Measurements from ENCODE around the gene EXOC7. TPM values are rescaled to one million over a fixed set of nuclear protein-coding genes. Genes with fewer than 3 reads are reported as not detected.

EXOC7 gene
- polyA plus RNA-seq, 1 donor (not counting 4 experiments of a cell fraction or from before 2014, with no cell fraction given) = 60.6 TPM

DNA sequence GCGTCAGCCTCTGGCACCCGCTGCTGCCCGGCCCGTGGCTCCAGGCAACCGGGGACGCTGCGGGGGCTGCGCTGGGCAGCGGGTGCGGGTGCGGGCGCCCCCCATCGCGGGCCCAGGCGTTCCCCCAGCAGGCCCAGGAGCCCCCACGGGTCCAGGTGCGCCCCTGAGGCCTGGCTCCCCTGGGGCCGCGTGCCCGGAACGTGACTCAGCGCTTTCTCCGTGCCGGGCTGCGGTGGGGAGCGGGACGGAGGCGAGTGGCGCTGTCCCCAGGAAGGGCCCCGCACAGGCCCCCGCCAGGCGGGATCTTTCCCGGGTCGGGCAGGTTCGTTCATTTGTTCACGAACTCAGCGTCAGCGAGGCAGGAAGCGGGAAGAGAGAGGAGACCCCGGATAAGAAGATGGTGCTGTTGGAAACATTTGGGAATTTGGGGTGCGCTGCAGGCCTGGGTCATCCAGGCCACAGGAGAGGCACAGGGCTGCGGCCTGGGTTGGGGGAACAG, 18.4 kb upstream of the EXOC7 start:
- Histone ChIP-seq H3K4me3 (ENCODE audit: control insufficient read depth in 2 of 3, extremely low read depth in 1 of 3, insufficient read depth in 2 of 3, low read depth in 1 of 3, low read length in 3 of 3) (peak overlapping the region in 1 of 3 experiments; percentile 40), H3K27me3 (ENCODE audit: control insufficient read depth, extremely low read depth, insufficient read depth, low read length) (peaks cover 5% of the 10 kb centered on the region), H3K9ac (ENCODE audit: control insufficient read depth, extremely low read depth, insufficient read depth, low read length) (peak overlapping the region; percentile 58), H3K79me2 (ENCODE audit: control insufficient read depth, insufficient read depth, low read length) (no peaks in the 10 kb centered on the region), H3K9me1 (ENCODE audit: control insufficient read depth, extremely low read depth, insufficient read depth, low read length) (no peaks in the 10 kb centered on the region), H3K4me1 (ENCODE audit: control insufficient read depth, extremely low read depth, insufficient read depth, low read length) (peaks cover 3% of the 10 kb centered on the region), H3K27ac (ENCODE audit: control insufficient read depth, insufficient read depth, low read length) (no peak overlapping the region), H2AFZ (ENCODE audit: control insufficient read depth, low read length) (peak overlapping the region; percentile 22), H4K20me1 (ENCODE audit: control insufficient read depth, extremely low read depth, insufficient read depth, low read length) (no peaks in the 10 kb centered on the region), H3K36me3 (ENCODE audit: control insufficient read depth in 2 of 2, extremely low read depth in 1 of 2, insufficient read depth in 2 of 2, low read length in 2 of 2) (no peaks in the 10 kb centered on the region), H3K9me3 (ENCODE audit: control insufficient read depth, low read depth, low read length) (no peaks in the 10 kb centered on the region), H3K4me2 (ENCODE audit: control insufficient read depth, extremely low read depth, insufficient read depth, low read depth, low read length) (peak overlapping the region; percentile 41)
- FAIRE-seq (no peak), DNase-seq (ENCODE audit: low read depth, low spot score) (no peak)
- dilution Hi-C loops (cut with MboI; ENCODE audit: extremely low pct_ligation_motif_present, low sequenced_read_pairs) = no loop called here
- TF ChIP-seq, protein P1, sequence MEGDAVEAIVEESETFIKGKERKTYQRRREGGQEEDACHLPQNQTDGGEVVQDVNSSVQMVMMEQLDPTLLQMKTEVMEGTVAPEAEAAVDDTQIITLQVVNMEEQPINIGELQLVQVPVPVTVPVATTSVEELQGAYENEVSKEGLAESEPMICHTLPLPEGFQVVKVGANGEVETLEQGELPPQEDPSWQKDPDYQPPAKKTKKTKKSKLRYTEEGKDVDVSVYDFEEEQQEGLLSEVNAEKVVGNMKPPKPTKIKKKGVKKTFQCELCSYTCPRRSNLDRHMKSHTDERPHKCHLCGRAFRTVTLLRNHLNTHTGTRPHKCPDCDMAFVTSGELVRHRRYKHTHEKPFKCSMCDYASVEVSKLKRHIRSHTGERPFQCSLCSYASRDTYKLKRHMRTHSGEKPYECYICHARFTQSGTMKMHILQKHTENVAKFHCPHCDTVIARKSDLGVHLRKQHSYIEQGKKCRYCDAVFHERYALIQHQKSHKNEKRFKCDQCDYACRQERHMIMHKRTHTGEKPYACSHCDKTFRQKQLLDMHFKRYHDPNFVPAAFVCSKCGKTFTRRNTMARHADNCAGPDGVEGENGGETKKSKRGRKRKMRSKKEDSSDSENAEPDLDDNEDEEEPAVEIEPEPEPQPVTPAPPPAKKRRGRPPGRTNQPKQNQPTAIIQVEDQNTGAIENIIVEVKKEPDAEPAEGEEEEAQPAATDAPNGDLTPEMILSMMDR (optimal IDR thresholded peaks at IDR 0.05 in 1 of 3, IDR thresholded peaks at IDR 0.05 in 1 of 3, conservative IDR thresholded peaks at IDR 0.05 in 1 of 3; ENCODE audit: extremely low read depth in 1 of 3, insufficient read depth in 2 of 3, low read length in 3 of 3) = no peak
- TF ChIP-seq EZH2 (IDR thresholded peaks at IDR 0.05; ENCODE audit: low read length) = no peak

DNA sequence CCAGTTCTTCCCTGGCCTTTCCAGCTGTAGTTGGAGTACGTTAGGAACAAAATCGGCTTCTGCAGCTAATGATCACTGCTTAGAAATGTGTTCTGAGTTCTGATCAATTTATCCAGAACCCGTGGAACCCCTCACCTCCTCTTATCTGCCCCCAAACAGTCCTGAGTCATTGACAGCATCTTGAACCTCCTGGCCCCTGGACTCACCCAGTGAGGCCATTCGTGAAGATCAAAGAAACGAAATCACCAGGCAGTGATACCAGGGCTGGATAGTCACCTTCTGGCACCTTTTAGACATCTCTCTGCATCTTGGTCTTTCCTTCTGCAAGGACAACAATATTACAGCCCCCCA, 17.0 kb upstream of the EXOC7 start:
- no peak overlapping the region for H3K9ac ChIP-seq (ENCODE audit: control insufficient read depth, extremely low read depth, insufficient read depth, low read length)
- peaks cover 5% of the 10 kb centered on the region for H3K27me3 ChIP-seq (ENCODE audit: control insufficient read depth, extremely low read depth, insufficient read depth, low read length)
- H3K79me2 ChIP-seq (ENCODE audit: control insufficient read depth, insufficient read depth, low read length) = no peaks in the 10 kb centered on the region
- H3K9me3 ChIP-seq (ENCODE audit: control insufficient read depth, low read depth, low read length) = no peaks in the 10 kb centered on the region
- DNase-seq (ENCODE audit: low read depth, low spot score) (no peak), FAIRE-seq (no peak)
- no peak overlapping the region for H3K27ac ChIP-seq (ENCODE audit: control insufficient read depth, insufficient read depth, low read length)
- no peak overlapping the region for H3K4me2 ChIP-seq (ENCODE audit: control insufficient read depth, extremely low read depth, insufficient read depth, low read depth, low read length)
- H3K9me1 ChIP-seq (ENCODE audit: control insufficient read depth, extremely low read depth, insufficient read depth, low read length) = no peaks in the 10 kb centered on the region
- TF ChIP-seq EZH2 (IDR thresholded peaks at IDR 0.05; ENCODE audit: low read length) = no peak
- TF ChIP-seq, protein P1 (optimal IDR thresholded peaks at IDR 0.05 in 1 of 3, IDR thresholded peaks at IDR 0.05 in 1 of 3, conservative IDR thresholded peaks at IDR 0.05 in 1 of 3; ENCODE audit: extremely low read depth in 1 of 3, insufficient read depth in 2 of 3, low read length in 3 of 3) = no peak
- dilution Hi-C loops (cut with MboI; ENCODE audit: extremely low pct_ligation_motif_present, low sequenced_read_pairs) = no loop called here
- no peaks in the 10 kb centered on the region for H3K36me3 ChIP-seq (ENCODE audit: control insufficient read depth in 2 of 2, extremely low read depth in 1 of 2, insufficient read depth in 2 of 2, low read length in 2 of 2)
- no peak overlapping the region for H2AFZ ChIP-seq (ENCODE audit: control insufficient read depth, low read length)
- H3K4me3 ChIP-seq (ENCODE audit: control insufficient read depth in 2 of 3, extremely low read depth in 1 of 3, insufficient read depth in 2 of 3, low read depth in 1 of 3, low read length in 3 of 3) = no peak overlapping the region
- no peaks in the 10 kb centered on the region for H4K20me1 ChIP-seq (ENCODE audit: control insufficient read depth, extremely low read depth, insufficient read depth, low read length)
- H3K4me1 ChIP-seq (ENCODE audit: control insufficient read depth, extremely low read depth, insufficient read depth, low read length) = peaks cover 3% of the 10 kb centered on the region

Measured in keratinocyte (primary cell).